Measurements from ENCODE around the gene SPTLC3.

The SPTLC3 gene

DNA sequence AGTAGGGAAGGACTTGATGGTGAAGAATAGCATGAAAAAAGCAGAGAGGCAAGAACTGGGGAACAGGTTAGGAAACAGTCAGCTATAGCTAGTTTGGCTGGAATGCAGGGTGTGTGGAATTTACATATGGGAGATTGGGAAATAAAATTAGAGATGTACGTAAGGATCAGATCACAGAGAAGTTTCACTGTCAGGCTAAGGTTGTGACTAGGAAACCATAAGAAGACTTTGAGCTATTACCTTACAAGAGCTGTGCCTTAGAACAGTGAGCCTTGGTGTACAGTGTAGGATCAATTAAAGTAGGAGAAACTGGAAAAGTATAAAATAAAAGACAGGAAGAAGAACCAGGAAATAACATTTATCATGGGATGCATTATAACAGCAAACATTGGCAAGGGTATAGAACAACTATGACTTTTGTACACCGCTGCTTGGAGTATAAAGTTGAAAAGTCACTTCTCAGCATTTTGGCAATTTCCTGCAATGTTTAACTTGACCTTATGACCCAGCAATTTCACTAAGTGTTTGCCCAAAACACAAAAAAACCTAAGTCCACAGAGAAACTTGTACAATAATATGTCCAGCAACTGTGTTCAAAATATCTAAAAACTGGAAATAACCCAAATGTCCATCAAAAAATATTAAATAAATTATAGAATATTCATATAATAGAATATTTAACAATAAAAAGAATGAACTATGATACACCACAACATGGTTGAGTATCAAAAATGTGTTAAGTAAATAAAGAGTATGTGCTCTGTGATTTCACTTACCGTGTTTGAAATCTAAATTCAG lies 31.2 kb upstream of the SPTLC3 start:
- no peak for TF ChIP-seq POLR2AphosphoS5 (IDR thresholded peaks at IDR 0.05; ENCODE audit: low read depth, low read length)
- TF ChIP-seq TAF1 (IDR thresholded peaks at IDR 0.05; ENCODE audit: borderline replicate concordance, insufficient read depth, low read length): no peak
- no peak for TF ChIP-seq SIN3A (IDR thresholded peaks at IDR 0.05; ENCODE audit: borderline replicate concordance, insufficient read depth, low read length)

DNA sequence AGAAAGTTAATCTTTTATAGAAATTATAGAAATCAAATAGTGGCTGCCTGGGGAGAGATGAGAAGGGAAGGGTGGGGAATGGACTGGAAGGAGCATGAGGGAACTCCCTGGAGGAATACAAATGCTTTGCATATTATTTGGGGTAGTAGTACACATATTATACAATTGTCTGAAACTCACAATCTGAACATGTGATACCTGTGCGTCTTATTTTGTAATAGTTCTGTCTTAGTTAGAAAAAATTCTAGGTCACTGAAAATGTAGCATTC lies 30.7 kb upstream of the SPTLC3 start:
- TF ChIP-seq, protein P1, sequence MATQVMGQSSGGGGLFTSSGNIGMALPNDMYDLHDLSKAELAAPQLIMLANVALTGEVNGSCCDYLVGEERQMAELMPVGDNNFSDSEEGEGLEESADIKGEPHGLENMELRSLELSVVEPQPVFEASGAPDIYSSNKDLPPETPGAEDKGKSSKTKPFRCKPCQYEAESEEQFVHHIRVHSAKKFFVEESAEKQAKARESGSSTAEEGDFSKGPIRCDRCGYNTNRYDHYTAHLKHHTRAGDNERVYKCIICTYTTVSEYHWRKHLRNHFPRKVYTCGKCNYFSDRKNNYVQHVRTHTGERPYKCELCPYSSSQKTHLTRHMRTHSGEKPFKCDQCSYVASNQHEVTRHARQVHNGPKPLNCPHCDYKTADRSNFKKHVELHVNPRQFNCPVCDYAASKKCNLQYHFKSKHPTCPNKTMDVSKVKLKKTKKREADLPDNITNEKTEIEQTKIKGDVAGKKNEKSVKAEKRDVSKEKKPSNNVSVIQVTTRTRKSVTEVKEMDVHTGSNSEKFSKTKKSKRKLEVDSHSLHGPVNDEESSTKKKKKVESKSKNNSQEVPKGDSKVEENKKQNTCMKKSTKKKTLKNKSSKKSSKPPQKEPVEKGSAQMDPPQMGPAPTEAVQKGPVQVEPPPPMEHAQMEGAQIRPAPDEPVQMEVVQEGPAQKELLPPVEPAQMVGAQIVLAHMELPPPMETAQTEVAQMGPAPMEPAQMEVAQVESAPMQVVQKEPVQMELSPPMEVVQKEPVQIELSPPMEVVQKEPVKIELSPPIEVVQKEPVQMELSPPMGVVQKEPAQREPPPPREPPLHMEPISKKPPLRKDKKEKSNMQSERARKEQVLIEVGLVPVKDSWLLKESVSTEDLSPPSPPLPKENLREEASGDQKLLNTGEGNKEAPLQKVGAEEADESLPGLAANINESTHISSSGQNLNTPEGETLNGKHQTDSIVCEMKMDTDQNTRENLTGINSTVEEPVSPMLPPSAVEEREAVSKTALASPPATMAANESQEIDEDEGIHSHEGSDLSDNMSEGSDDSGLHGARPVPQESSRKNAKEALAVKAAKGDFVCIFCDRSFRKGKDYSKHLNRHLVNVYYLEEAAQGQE (IDR thresholded peaks at IDR 0.05; ENCODE audit: insufficient read depth in 1 of 2, low read depth in 2 of 2, low read length in 2 of 2): no peak
- TF ChIP-seq POLR2AphosphoS5 (IDR thresholded peaks at IDR 0.05; ENCODE audit: low read depth, low read length) (no peak), FOXP2 (optimal IDR thresholded peaks at IDR 0.05; ENCODE audit: borderline replicate concordance, extremely low read depth, extremely low read length, insufficient read depth) (no peak), SIN3A (IDR thresholded peaks at IDR 0.05; ENCODE audit: borderline replicate concordance, insufficient read depth, low read length) (no peak), TAF1 (IDR thresholded peaks at IDR 0.05; ENCODE audit: borderline replicate concordance, insufficient read depth, low read length) (no peak)

DNA sequence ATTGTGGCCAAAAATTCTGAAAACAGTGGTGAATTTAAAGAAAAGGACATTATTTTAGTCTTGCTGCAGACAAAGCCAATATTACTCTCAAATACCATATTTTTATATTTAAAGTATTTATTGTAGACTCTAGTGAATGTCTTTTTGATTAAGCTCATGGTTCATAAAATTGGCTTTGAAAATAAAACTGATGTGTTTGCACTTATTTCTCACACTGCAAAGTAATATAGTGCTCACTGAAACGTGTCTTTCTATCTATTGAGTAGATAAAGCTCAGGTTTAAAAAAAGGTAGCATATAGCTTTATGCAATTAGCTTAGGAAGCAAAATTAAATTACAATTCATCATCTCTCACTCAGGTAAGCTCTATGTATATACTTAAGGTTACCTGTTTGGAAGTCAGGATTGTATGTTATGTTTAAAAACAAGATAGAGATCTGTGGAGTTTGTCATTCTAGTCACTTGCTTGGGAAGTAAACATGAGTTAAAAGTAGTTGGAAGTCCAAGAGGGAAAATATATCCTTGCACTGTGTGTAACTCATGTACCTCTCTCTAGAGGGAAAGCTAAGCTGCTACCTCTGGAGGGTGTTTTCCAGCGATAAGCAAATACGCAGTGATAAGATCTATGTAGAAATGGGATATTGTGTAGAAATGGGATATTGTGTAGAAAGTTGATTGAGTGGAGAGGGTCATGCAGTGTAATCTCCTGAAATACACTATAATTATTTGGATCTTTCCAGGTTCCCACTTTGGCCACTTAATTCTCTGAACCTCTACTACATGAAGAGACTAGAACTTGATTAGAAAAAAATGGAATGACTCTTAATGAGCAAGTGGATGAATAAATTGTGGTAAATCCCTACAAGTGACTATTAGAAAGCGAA lies 29.9 kb upstream of the SPTLC3 start:
- TF ChIP-seq FOXP2 (optimal IDR thresholded peaks at IDR 0.05; ENCODE audit: borderline replicate concordance, extremely low read depth, extremely low read length, insufficient read depth): no peak
- TF ChIP-seq, protein P1 (IDR thresholded peaks at IDR 0.05; ENCODE audit: insufficient read depth in 1 of 2, low read depth in 2 of 2, low read length in 2 of 2): no peak
- no peak for TF ChIP-seq TAF1 (IDR thresholded peaks at IDR 0.05; ENCODE audit: borderline replicate concordance, insufficient read depth, low read length)
- TF ChIP-seq SIN3A (IDR thresholded peaks at IDR 0.05; ENCODE audit: borderline replicate concordance, insufficient read depth, low read length): no peak
- no peak for TF ChIP-seq POLR2AphosphoS5 (IDR thresholded peaks at IDR 0.05; ENCODE audit: low read depth, low read length)

DNA sequence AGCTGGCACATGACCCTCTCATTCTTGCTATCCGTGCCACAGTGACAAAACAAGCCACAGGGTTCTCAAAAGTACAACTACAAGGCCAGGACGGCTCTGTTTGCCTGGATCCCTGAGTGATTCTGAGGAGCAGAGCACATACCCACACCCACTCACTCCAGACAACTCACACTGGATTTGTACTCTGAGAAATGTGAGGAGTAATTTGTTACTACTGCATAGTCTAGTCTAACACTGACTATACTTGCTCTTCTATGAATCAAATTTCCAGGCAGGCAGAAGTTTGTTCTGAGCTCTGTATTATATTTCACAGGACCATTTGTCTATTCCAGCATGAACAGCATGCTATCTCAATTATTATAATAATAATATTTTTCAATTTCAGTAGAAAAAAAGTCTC lies 26.7 kb upstream of the SPTLC3 start:
- TF ChIP-seq TAF1 (IDR thresholded peaks at IDR 0.05; ENCODE audit: borderline replicate concordance, insufficient read depth, low read length): no peak
- no peak for TF ChIP-seq FOXP2 (optimal IDR thresholded peaks at IDR 0.05; ENCODE audit: borderline replicate concordance, extremely low read depth, extremely low read length, insufficient read depth)
- no peak for TF ChIP-seq POLR2AphosphoS5 (IDR thresholded peaks at IDR 0.05; ENCODE audit: low read depth, low read length)
- TF ChIP-seq, protein P1 (IDR thresholded peaks at IDR 0.05; ENCODE audit: insufficient read depth in 1 of 2, low read depth in 2 of 2, low read length in 2 of 2): no peak

DNA sequence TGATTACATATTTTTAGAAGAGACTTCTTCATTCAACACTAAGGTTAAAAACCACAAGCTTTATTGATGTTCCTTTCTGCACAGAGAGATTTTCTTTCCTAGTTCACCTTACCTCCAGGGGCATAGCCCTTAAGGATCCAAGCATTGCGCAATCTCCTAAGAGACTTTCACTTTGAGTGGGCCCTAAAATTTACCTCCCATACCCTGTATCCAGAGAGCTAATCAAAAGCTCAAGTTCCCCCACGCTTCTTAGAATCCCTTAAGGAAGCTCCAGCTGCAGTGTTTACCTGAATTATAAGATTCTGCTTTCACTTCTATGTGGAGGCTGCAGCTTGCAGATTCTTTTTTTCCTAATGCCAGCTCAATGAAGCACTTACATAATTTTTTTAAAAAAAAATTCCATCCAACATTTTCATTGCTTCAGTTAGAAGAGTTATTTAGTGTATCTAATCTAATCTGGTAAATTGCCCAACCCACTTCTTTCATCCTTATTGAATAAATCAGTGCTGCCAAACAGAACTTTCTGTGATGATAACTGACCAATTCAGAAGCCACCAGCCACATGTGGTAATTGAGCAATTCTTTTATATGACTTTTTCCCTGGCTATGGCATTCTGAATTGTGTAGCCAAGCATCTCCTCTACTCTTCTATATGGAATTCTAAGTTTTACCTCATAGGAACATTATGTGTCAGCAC lies 24.6 kb upstream of the SPTLC3 start:
- TF ChIP-seq, protein P1 (IDR thresholded peaks at IDR 0.05; ENCODE audit: insufficient read depth in 1 of 2, low read depth in 2 of 2, low read length in 2 of 2): no peak
- TF ChIP-seq FOXP2 (optimal IDR thresholded peaks at IDR 0.05; ENCODE audit: borderline replicate concordance, extremely low read depth, extremely low read length, insufficient read depth) (no peak), SIN3A (IDR thresholded peaks at IDR 0.05; ENCODE audit: borderline replicate concordance, insufficient read depth, low read length) (no peak), TAF1 (IDR thresholded peaks at IDR 0.05; ENCODE audit: borderline replicate concordance, insufficient read depth, low read length) (no peak), POLR2AphosphoS5 (IDR thresholded peaks at IDR 0.05; ENCODE audit: low read depth, low read length) (no peak)

All from PFSK-1 (cell line).